ENCODE measurements around the gene TINAG. TPM values are rescaled to one million over a fixed set of nuclear protein-coding genes. Genes with fewer than 3 reads are reported as not detected.

TINAG gene
- total RNA-seq, 4 donors from 2014 or later = not detected

GRCh38 chr6:54284161-54284860 is 23.9 kb upstream of the TINAG start:
- Histone ChIP-seq H3K27ac (no peak overlapping the region), H3K4me3 (no peak overlapping the region), H3K4me1 (peaks cover 9% of the 10 kb centered on the region), H3K27me3 (no peaks in the 10 kb centered on the region), H3K36me3 (no peaks in the 10 kb centered on the region), H3K9me3 (no peaks in the 10 kb centered on the region)
- no peak for TF ChIP-seq POLR2AphosphoS5 (IDR thresholded peaks at IDR 0.05)
- TF ChIP-seq POLR2A (IDR thresholded peaks at IDR 0.05) = no peak
- no peak for TF ChIP-seq EP300 (IDR thresholded peaks at IDR 0.05)
- TF ChIP-seq CTCF (IDR thresholded peaks at IDR 0.05) = no peak
- 83% methylated on average over 3 of the region's 3 CpGs for WGBS
- DNase-seq (ENCODE audit: low spot score in 2 of 2) = no peak

- H3K27me3 ChIP-seq = no peaks in the 10 kb centered on the region
- DNase-seq (ENCODE audit: low spot score in 2 of 2) = no peak
- H3K27ac ChIP-seq = no peak overlapping the region
- H3K4me3 ChIP-seq = no peak overlapping the region
- WGBS = 45% methylated on average over 3 of the region's 3 CpGs
- H3K9me3 ChIP-seq = no peaks in the 10 kb centered on the region
- no peak for TF ChIP-seq CTCF (IDR thresholded peaks at IDR 0.05)
- TF ChIP-seq EP300 (IDR thresholded peaks at IDR 0.05) = no peak
- no peak for TF ChIP-seq POLR2A (IDR thresholded peaks at IDR 0.05)
- TF ChIP-seq POLR2AphosphoS5 (IDR thresholded peaks at IDR 0.05) = no peak
- peaks cover 9% of the 10 kb centered on the region for H3K4me1 ChIP-seq
- no peaks in the 10 kb centered on the region for H3K36me3 ChIP-seq
Observed at GRCh38 chr6:54285595-54285994, 22.6 kb upstream of the TINAG start.

GRCh38 chr6:54286141-54286540 is 22.1 kb upstream of the TINAG start:
- Histone ChIP-seq H3K36me3 (no peaks in the 10 kb centered on the region), H3K4me1 (peaks cover 9% of the 10 kb centered on the region), H3K27me3 (no peaks in the 10 kb centered on the region), H3K4me3 (no peak overlapping the region), H3K9me3 (no peaks in the 10 kb centered on the region), H3K27ac (no peak overlapping the region)
- no peak for DNase-seq (ENCODE audit: low spot score in 2 of 2)
- TF ChIP-seq POLR2AphosphoS5 (IDR thresholded peaks at IDR 0.05) (no peak), EP300 (IDR thresholded peaks at IDR 0.05) (no peak), CTCF (IDR thresholded peaks at IDR 0.05) (no peak), POLR2A (IDR thresholded peaks at IDR 0.05) (no peak)

GRCh38 chr6:54288474-54288873 is 19.8 kb upstream of the TINAG start:
- no peak overlapping the region for H3K27ac ChIP-seq
- H3K4me1 ChIP-seq = peaks cover 9% of the 10 kb centered on the region
- WGBS = 96% methylated on average over 2 of the region's 2 CpGs
- no peaks in the 10 kb centered on the region for H3K36me3 ChIP-seq
- TF ChIP-seq CTCF (IDR thresholded peaks at IDR 0.05) = no peak
- no peak for TF ChIP-seq POLR2AphosphoS5 (IDR thresholded peaks at IDR 0.05)
- TF ChIP-seq POLR2A (IDR thresholded peaks at IDR 0.05) = no peak
- no peak for TF ChIP-seq EP300 (IDR thresholded peaks at IDR 0.05)
- no peaks in the 10 kb centered on the region for H3K9me3 ChIP-seq
- H3K27me3 ChIP-seq = no peaks in the 10 kb centered on the region
- no peak for DNase-seq (ENCODE audit: low spot score in 2 of 2)
- no peak overlapping the region for H3K4me3 ChIP-seq

- Histone ChIP-seq H3K4me3 (no peak overlapping the region), H3K9me3 (no peaks in the 10 kb centered on the region), H3K27ac (no peak overlapping the region), H3K27me3 (no peaks in the 10 kb centered on the region), H3K36me3 (no peaks in the 10 kb centered on the region), H3K4me1 (peaks cover 9% of the 10 kb centered on the region)
- no peak for TF ChIP-seq EP300 (IDR thresholded peaks at IDR 0.05)
- no peak for TF ChIP-seq CTCF (IDR thresholded peaks at IDR 0.05)
- no peak for TF ChIP-seq POLR2A (IDR thresholded peaks at IDR 0.05)
- no peak for TF ChIP-seq POLR2AphosphoS5 (IDR thresholded peaks at IDR 0.05)
- no peak for DNase-seq (ENCODE audit: low spot score in 2 of 2)
- WGBS = 71% methylated on average over 4 of the region's 4 CpGs
Observed at GRCh38 chr6:54289426-54289825, 18.8 kb upstream of the TINAG start.

Data from suprapubic skin (tissue), 4 donors.